H9 (cell line): Measurements from ENCODE around the gene NPTN. TPM values are rescaled to one million over a fixed set of nuclear protein-coding genes. Genes with fewer than 3 reads are reported as not detected.

Experiments
- DNase-seq: peaks from one replicate; pipeline ENCODE4 v3.0.0-alpha.2; 2017
- H2AFZ ChIP-seq: one replicate; pipeline ENCODE4 v1.6.1; 2013; ENCODE audit warnings: mild to moderate bottlenecking, low read length, control low read depth, moderate library complexity
- H2AK5ac ChIP-seq: 2 replicates; pipeline ENCODE4 v1.6.1; 2013; ENCODE audit warnings: low read length, control low read depth, mixed read lengths; ENCODE audit not compliant: insufficient read length
- H2BK120ac ChIP-seq: one replicate; pipeline ENCODE4 v1.6.1; 2013; ENCODE audit warnings: low read depth, mild to moderate bottlenecking, low read length, control low read depth, inconsistent platforms; ENCODE audit not compliant: poor library complexity, severe bottlenecking
- H2BK12ac ChIP-seq: 2 replicates; pipeline ENCODE4 v1.6.1; 2013; ENCODE audit warnings: low read length, control low read depth, mixed read lengths, low read depth; ENCODE audit not compliant: insufficient read length
- H2BK15ac ChIP-seq: 2 replicates; pipeline ENCODE4 v1.6.1; 2013; ENCODE audit warnings: low read depth, low read length, control low read depth
- H2BK20ac ChIP-seq: one replicate; pipeline ENCODE4 v1.6.1; 2013; ENCODE audit warnings: low read depth, mild to moderate bottlenecking, low read length, control low read depth, inconsistent platforms; ENCODE audit not compliant: poor library complexity, severe bottlenecking
- H2BK5ac ChIP-seq: 2 replicates; pipeline ENCODE4 v1.6.1; 2013; ENCODE audit warnings: low read length, control low read depth, mixed read lengths; ENCODE audit not compliant: insufficient read length
- H3K14ac ChIP-seq: 2 replicates; pipeline ENCODE4 v1.6.1; 2013; ENCODE audit warnings: low read length, control low read depth; ENCODE audit not compliant: insufficient read depth
- H3K18ac ChIP-seq: 2 replicates; pipeline ENCODE4 v1.6.1; 2013; ENCODE audit warnings: low read depth, mild to moderate bottlenecking, mixed read lengths, low read length, control low read depth; ENCODE audit not compliant: insufficient read length
- H3K23ac ChIP-seq: 2 replicates; pipeline ENCODE4 v1.6.1; 2013; ENCODE audit warnings: low read length, control low read depth, mixed read lengths, low read depth; ENCODE audit not compliant: insufficient read length
- H3K23me2 ChIP-seq: 2 replicates; pipeline ENCODE4 v1.6.1; 2013; ENCODE audit warnings: low read depth, mild to moderate bottlenecking, mixed read lengths, low read length, control low read depth; ENCODE audit not compliant: insufficient read length, poor library complexity, severe bottlenecking
- H3K27ac ChIP-seq: 2 replicates; pipeline ENCODE4 v1.5.1; 2013; ENCODE audit warnings: low read length, control low read depth, mixed read lengths, low read depth; ENCODE audit not compliant: insufficient read length
- H3K27me3 ChIP-seq: 2 replicates; pipeline ENCODE4 v1.6.1; 2013; ENCODE audit warnings: low read length, control low read depth, inconsistent platforms; ENCODE audit not compliant: insufficient read depth
- H3K4ac ChIP-seq: 2 replicates; pipeline ENCODE4 v1.6.1; 2013; ENCODE audit warnings: low read depth, mild to moderate bottlenecking, control low read depth, inconsistent platforms, low read length, moderate library complexity
- H3K4me1 ChIP-seq: 2 replicates; pipeline ENCODE4 v1.6.1; 2013; ENCODE audit warnings: low read length, control low read depth, inconsistent platforms; ENCODE audit not compliant: insufficient read depth
- H3K4me2 ChIP-seq: 2 replicates; pipeline ENCODE4 v1.6.1; 2013; ENCODE audit warnings: low read length, control low read depth, mixed read lengths; ENCODE audit not compliant: insufficient read length, insufficient read depth
- H3K56ac ChIP-seq: 2 replicates; pipeline ENCODE4 v1.6.1; 2013; ENCODE audit warnings: low read depth, mild to moderate bottlenecking, mixed read lengths, low read length, control low read depth; ENCODE audit not compliant: insufficient read length
- H3K79me1 ChIP-seq: 2 replicates; pipeline ENCODE4 v1.6.1; 2013; ENCODE audit warnings: low read depth, mild to moderate bottlenecking, moderate library complexity, low read length, control low read depth, inconsistent platforms; ENCODE audit not compliant: insufficient read depth, poor library complexity, severe bottlenecking
- H3K79me2 ChIP-seq: 2 replicates; pipeline ENCODE4 v1.6.1; 2013; ENCODE audit warnings: low read length, control low read depth, inconsistent platforms; ENCODE audit not compliant: insufficient read depth
- H3K9ac ChIP-seq: 2 replicates; pipeline ENCODE4 v1.6.1; 2013; ENCODE audit warnings: low read length, control low read depth, mixed read lengths; ENCODE audit not compliant: insufficient read length; ENCODE audit errors: extremely low read depth
- H3K9me3 ChIP-seq: one replicate; pipeline ENCODE4 v1.6.1; 2013; ENCODE audit warnings: low read depth, low read length, inconsistent platforms; ENCODE audit not compliant: control insufficient read depth
- H3T11ph ChIP-seq: one replicate; pipeline ENCODE4 v1.6.1; 2013; ENCODE audit warnings: mild to moderate bottlenecking, low read length, control low read depth, inconsistent platforms
- H4K20me1 ChIP-seq: one replicate; pipeline ENCODE4 v1.6.1; 2013; ENCODE audit not compliant: control insufficient read depth, insufficient read length, insufficient read depth
- H4K5ac ChIP-seq: 2 replicates; pipeline ENCODE4 v1.6.1; 2013; ENCODE audit warnings: low read depth, mild to moderate bottlenecking, mixed read lengths, low read length, control low read depth; ENCODE audit not compliant: insufficient read length
- H4K8ac ChIP-seq: replicated peaks from 2 replicates; pipeline ENCODE4 v1.6.1; 2013; ENCODE audit warnings: low read length, control low read depth, mixed read lengths, low read depth; ENCODE audit not compliant: insufficient read length
- H4K91ac ChIP-seq: 2 replicates; pipeline ENCODE4 v1.6.1; 2013; ENCODE audit warnings: low read depth, mild to moderate bottlenecking, moderate library complexity, mixed read lengths, low read length, control low read depth; ENCODE audit not compliant: insufficient read length
- H3K27ac Mint-ChIP-seq, 3 experiments: 2 replicates in 2 of 3; 3 replicates in 1 of 3; pipeline ENCODE4 v1.8.0; 2020 to 2021; ENCODE audit warnings: mixed read lengths in 3 of 3, mild to moderate bottlenecking in 1 of 3, moderate library complexity in 1 of 3
- H3K27me3 Mint-ChIP-seq: 2 replicates; pipeline ENCODE4 v1.8.0; 2021; ENCODE audit warnings: low read depth, mild to moderate bottlenecking, moderate library complexity, mixed read lengths
- H3K36me3 Mint-ChIP-seq, 3 experiments: 2 replicates in 2 of 3; 3 replicates in 1 of 3; pipeline ENCODE4 v1.8.0; 2020 to 2021; ENCODE audit warnings: low read depth in 3 of 3, mixed read lengths in 3 of 3; ENCODE audit not compliant: insufficient read depth in 1 of 3
- H3K4me1 Mint-ChIP-seq, 2 experiments: 2 replicates each; pipeline ENCODE4 v1.8.0; 2020; ENCODE audit warnings: mixed read lengths in 2 of 2
- H3K4me3 Mint-ChIP-seq, 2 experiments: 2 replicates in 1 of 2; 3 replicates in 1 of 2; pipeline ENCODE4 v1.8.0; 2020 to 2021; ENCODE audit warnings: mild to moderate bottlenecking in 2 of 2, mixed read lengths in 2 of 2, moderate library complexity in 1 of 2
- H3K9me3 Mint-ChIP-seq, 2 experiments: 2 replicates in 1 of 2; 3 replicates in 1 of 2; pipeline ENCODE4 v1.8.0; 2020; ENCODE audit warnings: mild to moderate bottlenecking in 2 of 2, mixed read lengths in 2 of 2, moderate library complexity in 1 of 2
- WGBS: extraction: QIAGEN DNeasy Blood & Tissue Kit; methylation state at CpG from one replicate; pipeline ENCODE4 v1.1.7; 2013; ENCODE audit warnings: missing lambda C conversion rate, low lambda C conversion rate, mixed read lengths; ENCODE audit not compliant: insufficient read length; ENCODE audit errors: extremely low coverage; 5-methylcytosine and 5-hydroxymethylcytosine counted together
- total RNA-seq: library from RNA; stranded (reverse); gene quantifications from 2 replicates; pipeline ENCODE4 v1.2.1, GENCODE V29; 2021
- TF ChIP-seq, protein P1 (sequence below): fragments of 200-600 bp; sonication (generic); conservative IDR thresholded peaks from 3 replicates; pipeline ENCODE4 v1.8.0; 2021; ENCODE audit warnings: antibody characterized with exemption, mild to moderate bottlenecking

Gene NPTN
- total RNA-seq, 1 experiment from 2014 or later: 89.1 TPM

DNA sequence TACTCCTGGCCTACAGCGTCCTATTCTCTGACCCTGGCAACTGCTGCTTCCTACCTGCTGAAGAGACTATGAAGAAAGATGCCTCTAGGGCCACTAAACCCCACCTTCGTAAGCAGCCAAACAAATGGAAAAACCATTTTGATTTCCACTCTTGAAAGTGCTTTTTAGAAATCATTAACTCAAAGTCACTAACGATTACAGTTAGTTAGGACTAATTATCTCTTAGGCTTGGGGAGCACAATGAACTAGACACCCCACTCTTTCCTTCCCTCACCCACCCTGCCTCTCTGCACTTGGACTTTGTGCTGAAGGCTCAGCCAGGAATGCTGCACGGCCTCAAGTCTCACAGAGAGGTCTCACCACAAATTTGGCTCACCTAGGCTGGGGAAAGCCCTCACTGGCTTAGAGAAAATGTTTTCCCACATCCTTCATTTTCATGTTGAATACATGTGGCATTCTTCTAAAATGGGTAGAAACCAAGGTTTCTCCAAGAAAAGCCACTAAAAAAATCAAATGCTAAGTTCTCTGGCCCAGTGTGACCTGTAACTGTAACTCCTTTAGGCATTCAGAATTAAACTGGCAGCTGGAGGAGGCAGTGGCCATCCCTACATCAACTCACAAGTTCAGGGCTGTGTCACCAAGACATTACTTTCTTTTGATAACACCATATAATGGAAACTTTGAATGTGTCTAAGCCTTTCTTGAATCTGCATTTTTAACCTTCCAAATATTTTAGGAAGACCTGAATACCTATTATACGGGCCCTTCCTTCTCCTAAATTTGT lies 47.1 kb downstream of the NPTN start:
- peaks cover 15 to 68% (median 57%) of the 10 kb centered on the region in 3 experiments; a peak in 6 of 7 replicates for H3K36me3 Mint-ChIP-seq

More for the DNA sequence above, 47.1 kb downstream of the NPTN start:
- H3K4me2 ChIP-seq: no peak overlapping the region
- no peak overlapping the region for H2BK12ac ChIP-seq
- no peak overlapping the region for H3K56ac ChIP-seq
- no peak overlapping the region for H3T11ph ChIP-seq
- H3K4me1 ChIP-seq: no peaks in the 10 kb centered on the region
- H3K4me1 Mint-ChIP-seq: no peaks in the 10 kb centered on the region; a peak in 1 of 4 replicates
- H4K5ac ChIP-seq: no peak overlapping the region
- H3K9ac ChIP-seq: no peak overlapping the region
- H2BK120ac ChIP-seq: no peak overlapping the region
- no peak overlapping the region for H2BK20ac ChIP-seq
- no peak overlapping the region for H2BK5ac ChIP-seq
- H2AFZ ChIP-seq: no peak overlapping the region
- H3K9me3 Mint-ChIP-seq: no peaks in the 10 kb centered on the region
- no peak overlapping the region for H3K14ac ChIP-seq
- H3K18ac ChIP-seq: no peak overlapping the region
- no peak overlapping the region for H3K23ac ChIP-seq
- H3K27ac ChIP-seq: no peak overlapping the region
- H2BK15ac ChIP-seq: no peak overlapping the region
- no peaks in the 10 kb centered on the region for H4K20me1 ChIP-seq
- H3K27me3 Mint-ChIP-seq: no peaks in the 10 kb centered on the region
- no peak overlapping the region for H4K8ac ChIP-seq
- no peaks in the 10 kb centered on the region for H3K79me2 ChIP-seq
- no peaks in the 10 kb centered on the region for H3K23me2 ChIP-seq
- H3K27ac Mint-ChIP-seq: peak overlapping the region in 2 of 3 experiments; percentile 46 to 62; a peak in 2 of 7 replicates
- DNase-seq: no peak
- H3K4ac ChIP-seq: no peak overlapping the region
- H3K9me3 ChIP-seq: no peaks in the 10 kb centered on the region
- H3K27me3 ChIP-seq: no peaks in the 10 kb centered on the region
- no CpG with 5 or more reads among the region's 5 CpGs for WGBS
- H4K91ac ChIP-seq: no peak overlapping the region
- no peak overlapping the region for H2AK5ac ChIP-seq
- TF ChIP-seq, protein P1, sequence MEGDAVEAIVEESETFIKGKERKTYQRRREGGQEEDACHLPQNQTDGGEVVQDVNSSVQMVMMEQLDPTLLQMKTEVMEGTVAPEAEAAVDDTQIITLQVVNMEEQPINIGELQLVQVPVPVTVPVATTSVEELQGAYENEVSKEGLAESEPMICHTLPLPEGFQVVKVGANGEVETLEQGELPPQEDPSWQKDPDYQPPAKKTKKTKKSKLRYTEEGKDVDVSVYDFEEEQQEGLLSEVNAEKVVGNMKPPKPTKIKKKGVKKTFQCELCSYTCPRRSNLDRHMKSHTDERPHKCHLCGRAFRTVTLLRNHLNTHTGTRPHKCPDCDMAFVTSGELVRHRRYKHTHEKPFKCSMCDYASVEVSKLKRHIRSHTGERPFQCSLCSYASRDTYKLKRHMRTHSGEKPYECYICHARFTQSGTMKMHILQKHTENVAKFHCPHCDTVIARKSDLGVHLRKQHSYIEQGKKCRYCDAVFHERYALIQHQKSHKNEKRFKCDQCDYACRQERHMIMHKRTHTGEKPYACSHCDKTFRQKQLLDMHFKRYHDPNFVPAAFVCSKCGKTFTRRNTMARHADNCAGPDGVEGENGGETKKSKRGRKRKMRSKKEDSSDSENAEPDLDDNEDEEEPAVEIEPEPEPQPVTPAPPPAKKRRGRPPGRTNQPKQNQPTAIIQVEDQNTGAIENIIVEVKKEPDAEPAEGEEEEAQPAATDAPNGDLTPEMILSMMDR: no peak
- H3K79me1 ChIP-seq: no peaks in the 10 kb centered on the region
- H3K4me3 Mint-ChIP-seq: no peak overlapping the region
